ENCODE data around the gene TMEM17. TPM values are rescaled to one million over a fixed set of nuclear protein-coding genes. Genes with fewer than 3 reads are reported as not detected.
"Not testable (repeated sequence)": the region's sequence is repeated elsewhere in the genome, so short reads cannot be mapped to it uniquely, and the experiment has no call there.

Gene TMEM17
- total and polyA plus RNA-seq, 2 donors (not counting 3 experiments of a cell fraction or from before 2014, with no cell fraction given): 0.91 to 2.0 TPM

DNA sequence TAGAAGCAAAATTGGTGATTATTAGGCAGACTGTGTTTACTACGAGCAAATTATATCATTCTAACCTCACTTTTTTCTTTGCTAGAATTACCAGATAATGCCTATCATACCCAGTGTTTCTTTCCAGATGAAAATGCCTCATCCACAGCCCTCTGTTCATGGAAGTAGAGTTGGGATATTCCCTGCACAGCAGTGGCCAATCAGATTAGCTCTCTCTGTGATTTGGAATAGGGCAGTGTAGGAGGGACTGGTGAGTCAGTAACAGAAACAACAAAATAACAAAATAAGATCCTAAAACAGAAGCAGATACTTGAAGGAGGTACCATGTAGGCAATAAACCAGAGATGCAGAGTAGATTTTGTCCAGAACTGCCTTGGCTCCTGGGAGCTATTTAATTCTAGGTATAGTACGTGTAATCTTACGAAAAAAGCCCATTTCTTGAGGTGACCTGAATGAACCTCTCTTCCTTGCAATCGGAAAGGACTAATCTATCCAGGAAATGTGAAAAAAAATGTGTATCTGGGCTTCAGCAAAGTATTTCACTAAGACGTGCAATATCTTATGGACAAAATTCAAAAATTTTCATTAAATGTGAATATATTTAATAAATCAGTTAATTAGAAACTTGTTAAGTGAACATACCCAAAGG lies 18.4 kb upstream of the TMEM17 start:
- TF ChIP-seq FOS (IDR thresholded peaks at IDR 0.05; ENCODE audit: borderline replicate concordance, insufficient read depth, low read length) (no peak), JUN (IDR thresholded peaks at IDR 0.05; ENCODE audit: borderline replicate concordance, insufficient read depth, insufficient read length, low read depth) (no peak), MYC (IDR thresholded peaks at IDR 0.05; ENCODE audit: low read depth, low read length) (no peak)
- CTCF ChIA-PET: interaction anchor here (0.8 to 1.5 kb wide), 4 partner anchors 16 to 68 kb away, joined by 3 read pairs; no protein-coding TSS in a partner anchor
- Histone ChIP-seq H3K9me1 (replicated peaks; ENCODE audit: control insufficient read depth, extremely low read depth, insufficient read depth, low read length) (no peaks in the 10 kb centered on the region), H3K36me3 (ENCODE audit: control insufficient read depth in 2 of 2, extremely low read depth in 1 of 2, insufficient read depth in 2 of 2, low read length in 2 of 2) (no peaks in the 10 kb centered on the region), H3K4me3 (replicated peaks in 1 of 3; ENCODE audit: insufficient read depth in 1 of 3, low read depth in 1 of 3, low read length in 3 of 3) (peak overlapping the region in 1 of 3 experiments; percentile 2), H3K4me1 (ENCODE audit: control insufficient read depth, extremely low read depth, insufficient read depth, low read length) (peaks cover 8% of the 10 kb centered on the region), H3K9me3 (replicated peaks; ENCODE audit: control insufficient read depth, insufficient read depth, low read length) (no peaks in the 10 kb centered on the region), H3K27me3 (ENCODE audit: control insufficient read depth in 2 of 2, insufficient read depth in 2 of 2, low read length in 2 of 2) (no peaks in the 10 kb centered on the region), H3K9ac (replicated peaks; ENCODE audit: extremely low read depth, insufficient read depth, low read length) (no peak overlapping the region), H4K20me1 (replicated peaks; ENCODE audit: control insufficient read depth, extremely low read depth, insufficient read depth, low read length) (no peaks in the 10 kb centered on the region), H3K4me2 (ENCODE audit: insufficient read depth, low read length) (peak overlapping the region; percentile 49), H2AFZ (ENCODE audit: low read depth, low read length) (peak overlapping the region; percentile 82), H3K27ac (ENCODE audit: insufficient read depth, low read depth, low read length) (no peak overlapping the region), H3K79me2 (ENCODE audit: control insufficient read depth, insufficient read depth, low read length) (no peaks in the 10 kb centered on the region)
- DNase-seq (ENCODE audit: low read depth, low spot score) (peak; percentile 45), FAIRE-seq (peak; percentile 40)
- POLR2A ChIA-PET: no interaction called here
- no TSS peak for BruUV-seq (replicated peaks)
- intact Hi-C loops (cut with micrococcal nuclease): no loop called here
- dilution Hi-C loops (cut with MboI; ENCODE audit: extremely low pct_ligation_motif_present, low sequenced_read_pairs): no loop called here

GRCh38 chr2:62521061-62521460 lies 15.1 kb upstream of the TMEM17 start:
- H3K4me3 ChIP-seq (replicated peaks in 1 of 3; ENCODE audit: insufficient read depth in 1 of 3, low read depth in 1 of 3, low read length in 3 of 3); H3K9me1 ChIP-seq (replicated peaks; ENCODE audit: control insufficient read depth, extremely low read depth, insufficient read depth, low read length); H3K27ac ChIP-seq (ENCODE audit: insufficient read depth, low read depth, low read length); H3K9ac ChIP-seq (replicated peaks; ENCODE audit: extremely low read depth, insufficient read depth, low read length); H3K4me1 ChIP-seq (ENCODE audit: control insufficient read depth, extremely low read depth, insufficient read depth, low read length); H2AFZ ChIP-seq (ENCODE audit: low read depth, low read length); H3K36me3 ChIP-seq (ENCODE audit: control insufficient read depth in 2 of 2, extremely low read depth in 1 of 2, insufficient read depth in 2 of 2, low read length in 2 of 2); intact Hi-C loops (cut with micrococcal nuclease); dilution Hi-C loops (cut with MboI; ENCODE audit: extremely low pct_ligation_motif_present, low sequenced_read_pairs); POLR2A ChIA-PET; H3K27me3 ChIP-seq (ENCODE audit: control insufficient read depth in 2 of 2, insufficient read depth in 2 of 2, low read length in 2 of 2); H3K4me2 ChIP-seq (ENCODE audit: insufficient read depth, low read length); BruUV-seq (replicated peaks); H3K9me3 ChIP-seq (replicated peaks; ENCODE audit: control insufficient read depth, insufficient read depth, low read length); FAIRE-seq; H4K20me1 ChIP-seq (replicated peaks; ENCODE audit: control insufficient read depth, extremely low read depth, insufficient read depth, low read length); DNase-seq (ENCODE audit: low read depth, low spot score); H3K79me2 ChIP-seq (ENCODE audit: control insufficient read depth, insufficient read depth, low read length): not testable (repeated sequence)
- CTCF ChIA-PET: interaction anchor here (0.8 to 1.7 kb wide), 2 partner anchors 15 to 64 kb away, joined by 3 to 5 read pairs; partner anchors contain the start of gene TMEM17
